Fibroblast of the aortic adventitia (primary cell): ENCODE measurements around the gene UTY. TPM values are rescaled to one million over a fixed set of nuclear protein-coding genes. Genes with fewer than 3 reads are reported as not detected.

Experiments used
- DNase-seq: peaks from one replicate; pipeline ENCODE4 v3.0.0-alpha.2; 2010; ENCODE audit warnings: low read depth
- H3K4me3 ChIP-seq: 2 replicates; pipeline ENCODE4 v1.5.1; 2011; ENCODE audit warnings: low read depth, mild to moderate bottlenecking, control low read depth, low read length, moderate library complexity
- CTCF ChIP-seq: IDR thresholded peaks from 2 replicates; pipeline ENCODE4 v1.5.1; 2011; ENCODE audit warnings: mild to moderate bottlenecking, low read length, control low read depth, inconsistent platforms; ENCODE audit not compliant: insufficient read depth
- total RNA-seq: library from RNA; depleted of rRNA; stranded (reverse); fragments of >200 nt; gene quantifications from 2 replicates; pipeline ENCODE4 v1.2.3, GENCODE V29; 2012; ENCODE audit warnings: low replicate concordance

The UTY gene
- total RNA-seq, result 13.8 TPM in 1 of 2 replicates, not detected in the other

GRCh38 chrY:13479828-13480227 lies at the start of gene UTY:
TSS of gene UTY (minus strand) at chrY:13480033. CDS start at chrY:13479665, 368 bp downstream.
- TF ChIP-seq CTCF, result no peak
- DNase-seq, result no peak
- no peak within 1 kb of the TSS for H3K4me3 ChIP-seq

GRCh38 chrY:13520474-13520873 lies 40.6 kb upstream of the UTY start:
- no peak for TF ChIP-seq CTCF
- H3K4me3 ChIP-seq, result no peak overlapping the region
- no peak for DNase-seq

- H3K4me3 ChIP-seq, result no peak overlapping the region
- no peak for TF ChIP-seq CTCF
- no peak for DNase-seq
Observed at GRCh38 chrY:13501215-13501614, 21.4 kb upstream of the UTY start.

GRCh38 chrY:13493737-13494136 lies 13.9 kb upstream of the UTY start:
- H3K4me3 ChIP-seq, result no peak overlapping the region
- no peak for DNase-seq
- no peak for TF ChIP-seq CTCF

- DNase-seq, result no peak
- H3K4me3 ChIP-seq, result no peak overlapping the region
- no peak for TF ChIP-seq CTCF
Observed at GRCh38 chrY:13492408-13492807, 12.6 kb upstream of the UTY start.

- TF ChIP-seq CTCF, result no peak
- no peak overlapping the region for H3K4me3 ChIP-seq
- DNase-seq, result no peak
Observed at GRCh38 chrY:13488738-13489137, 8.9 kb upstream of the UTY start.

GRCh38 chrY:13479121-13479711 lies 617 bp downstream of the UTY start:
- TF ChIP-seq CTCF, result no peak
- no peak for DNase-seq
- no peak overlapping the region for H3K4me3 ChIP-seq
